ENCODE data around the gene TMEM182. TPM values are rescaled to one million over a fixed set of nuclear protein-coding genes. Genes with fewer than 3 reads are reported as not detected.

Gene TMEM182
- total RNA-seq, 1 donor from 2014 or later, result 1.6 TPM

- DNase-seq (ENCODE audit: low spot score) (peak; percentile 61), ATAC-seq (peak; percentile 93)
Observed at GRCh38 chr2:102765061-102765460, 3.2 kb downstream of the TMEM182 start.

GRCh38 chr2:102768253-102768652 is 6.4 kb downstream of the TMEM182 start:
- ATAC-seq (peak; percentile 78), DNase-seq (ENCODE audit: low spot score) (peak; percentile 58)

GRCh38 chr2:102768892-102769291 is 7.1 kb downstream of the TMEM182 start:
- ATAC-seq, result no peak
- DNase-seq (ENCODE audit: low spot score), result no peak

- ATAC-seq, result no peak
- no peak for DNase-seq (ENCODE audit: low spot score)
Observed at GRCh38 chr2:102770506-102770905, 8.7 kb downstream of the TMEM182 start.

GRCh38 chr2:102771114-102771513 is 9.3 kb downstream of the TMEM182 start:
- no peak for ATAC-seq
- DNase-seq (ENCODE audit: low spot score), result no peak

GRCh38 chr2:102772659-102773058 is 10.8 kb downstream of the TMEM182 start:
- no peak for DNase-seq (ENCODE audit: low spot score)
- no peak for ATAC-seq

- DNase-seq (ENCODE audit: low spot score) (no peak), ATAC-seq (no peak)
Observed at GRCh38 chr2:102773149-102773705, 11.4 kb downstream of the TMEM182 start.

- DNase-seq (ENCODE audit: low spot score) (no peak), ATAC-seq (no peak)
Observed at GRCh38 chr2:102778260-102778659, 16.4 kb downstream of the TMEM182 start.

GRCh38 chr2:102780467-102780866 is 18.6 kb downstream of the TMEM182 start:
- no peak for DNase-seq (ENCODE audit: low spot score)

GRCh38 chr2:102782187-102782586 is 20.4 kb downstream of the TMEM182 start:
- DNase-seq (ENCODE audit: low spot score) (no peak), ATAC-seq (no peak)

More at GRCh38 chr2:102780467-102780866, 18.6 kb downstream of the TMEM182 start:
- no peak for ATAC-seq

- ATAC-seq (no peak), DNase-seq (ENCODE audit: low spot score) (no peak)
Observed at GRCh38 chr2:102782933-102783332, 21.1 kb downstream of the TMEM182 start.

- ATAC-seq (no peak), DNase-seq (ENCODE audit: low spot score) (no peak)
Observed at GRCh38 chr2:102783506-102784183, 21.8 kb downstream of the TMEM182 start.

GRCh38 chr2:102784940-102785339 is 23.1 kb downstream of the TMEM182 start:
- DNase-seq (ENCODE audit: low spot score), result no peak
- ATAC-seq, result no peak

GRCh38 chr2:102788216-102788884 is 26.5 kb downstream of the TMEM182 start:
- DNase-seq (ENCODE audit: low spot score), result no peak

GRCh38 chr2:102788885-102789260 is 27.0 kb downstream of the TMEM182 start:
- no peak for DNase-seq (ENCODE audit: low spot score)
- peak; percentile 73 for ATAC-seq

More at GRCh38 chr2:102788216-102788884, 26.5 kb downstream of the TMEM182 start:
- no peak for ATAC-seq

GRCh38 chr2:102789349-102790090 is 27.7 kb downstream of the TMEM182 start:
- no peak for ATAC-seq
- DNase-seq (ENCODE audit: low spot score), result no peak

GRCh38 chr2:102790091-102790455 is 28.2 kb downstream of the TMEM182 start:
- ATAC-seq (no peak), DNase-seq (ENCODE audit: low spot score) (no peak)

- ATAC-seq (no peak), DNase-seq (ENCODE audit: low spot score) (no peak)
Observed at GRCh38 chr2:102792568-102793208, 30.9 kb downstream of the TMEM182 start.

- ATAC-seq (peak; percentile 20), DNase-seq (ENCODE audit: low spot score) (no peak)
Observed at GRCh38 chr2:102795641-102796040, 33.8 kb downstream of the TMEM182 start.

GRCh38 chr2:102796337-102796736 is 34.5 kb downstream of the TMEM182 start:
- peak; percentile 86 for DNase-seq (ENCODE audit: low spot score)
- peak; percentile 86 for ATAC-seq

- DNase-seq (ENCODE audit: low spot score) (peak; percentile 52), ATAC-seq (peak; percentile 37)
Observed at GRCh38 chr2:102797486-102797885, 35.7 kb downstream of the TMEM182 start.
